Measurements from ENCODE around the gene IPP.

DNA sequence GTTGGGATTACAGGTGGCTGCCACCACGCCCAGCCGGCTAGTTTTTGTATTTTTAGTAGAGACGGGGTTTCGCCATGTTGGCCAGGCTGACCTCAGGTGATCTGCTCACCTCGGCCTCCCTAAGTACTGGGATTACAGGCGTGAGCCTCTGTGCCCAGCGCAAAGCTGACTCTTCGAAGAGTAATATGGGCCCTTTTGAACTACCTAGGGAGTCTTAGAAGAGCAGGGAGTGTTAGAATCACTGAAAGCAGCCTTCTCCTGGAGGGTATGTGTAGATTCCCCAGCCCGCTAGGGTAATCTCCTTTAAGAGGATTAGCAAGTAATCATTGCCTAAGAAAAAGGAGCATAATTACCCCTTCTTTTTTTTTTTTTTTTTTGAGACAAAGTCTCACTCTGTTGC is 46.5 kb upstream of the IPP start:
- TF ChIP-seq POLR2AphosphoS5 (IDR thresholded peaks at IDR 0.05; ENCODE audit: low read depth, low read length) (no peak), TAF1 (IDR thresholded peaks at IDR 0.05; ENCODE audit: borderline replicate concordance, insufficient read depth, low read length) (no peak)
- TF ChIP-seq, protein P1, sequence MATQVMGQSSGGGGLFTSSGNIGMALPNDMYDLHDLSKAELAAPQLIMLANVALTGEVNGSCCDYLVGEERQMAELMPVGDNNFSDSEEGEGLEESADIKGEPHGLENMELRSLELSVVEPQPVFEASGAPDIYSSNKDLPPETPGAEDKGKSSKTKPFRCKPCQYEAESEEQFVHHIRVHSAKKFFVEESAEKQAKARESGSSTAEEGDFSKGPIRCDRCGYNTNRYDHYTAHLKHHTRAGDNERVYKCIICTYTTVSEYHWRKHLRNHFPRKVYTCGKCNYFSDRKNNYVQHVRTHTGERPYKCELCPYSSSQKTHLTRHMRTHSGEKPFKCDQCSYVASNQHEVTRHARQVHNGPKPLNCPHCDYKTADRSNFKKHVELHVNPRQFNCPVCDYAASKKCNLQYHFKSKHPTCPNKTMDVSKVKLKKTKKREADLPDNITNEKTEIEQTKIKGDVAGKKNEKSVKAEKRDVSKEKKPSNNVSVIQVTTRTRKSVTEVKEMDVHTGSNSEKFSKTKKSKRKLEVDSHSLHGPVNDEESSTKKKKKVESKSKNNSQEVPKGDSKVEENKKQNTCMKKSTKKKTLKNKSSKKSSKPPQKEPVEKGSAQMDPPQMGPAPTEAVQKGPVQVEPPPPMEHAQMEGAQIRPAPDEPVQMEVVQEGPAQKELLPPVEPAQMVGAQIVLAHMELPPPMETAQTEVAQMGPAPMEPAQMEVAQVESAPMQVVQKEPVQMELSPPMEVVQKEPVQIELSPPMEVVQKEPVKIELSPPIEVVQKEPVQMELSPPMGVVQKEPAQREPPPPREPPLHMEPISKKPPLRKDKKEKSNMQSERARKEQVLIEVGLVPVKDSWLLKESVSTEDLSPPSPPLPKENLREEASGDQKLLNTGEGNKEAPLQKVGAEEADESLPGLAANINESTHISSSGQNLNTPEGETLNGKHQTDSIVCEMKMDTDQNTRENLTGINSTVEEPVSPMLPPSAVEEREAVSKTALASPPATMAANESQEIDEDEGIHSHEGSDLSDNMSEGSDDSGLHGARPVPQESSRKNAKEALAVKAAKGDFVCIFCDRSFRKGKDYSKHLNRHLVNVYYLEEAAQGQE (IDR thresholded peaks at IDR 0.05; ENCODE audit: insufficient read depth in 1 of 2, low read depth in 2 of 2, low read length in 2 of 2): no peak
